ENCODE measurements around the gene COL21A1.

Gene COL21A1

GRCh38 chr6:56109149-56109548 lies 138.2 kb downstream of the COL21A1 start:
- no peak overlapping the region for H3K14ac ChIP-seq (ENCODE audit: low read length in 2 of 2)
- H2AK5ac ChIP-seq (ENCODE audit: low read length, severe bottlenecking) = no peak overlapping the region
- H2AFZ ChIP-seq (ENCODE audit: low read depth, low read length) = no peak overlapping the region
- H3K9ac ChIP-seq (ENCODE audit: low read length) = no peak overlapping the region
- H3K4me1 ChIP-seq (ENCODE audit: control insufficient read depth, insufficient read depth, low read depth, low read length) = no peaks in the 10 kb centered on the region
- no peaks in the 10 kb centered on the region for H3K79me1 ChIP-seq (replicated peaks; ENCODE audit: low read length, poor library complexity, severe bottlenecking)
- no peak overlapping the region for H4K91ac ChIP-seq (ENCODE audit: low read length)
- no peak overlapping the region for H2BK15ac ChIP-seq (ENCODE audit: low read depth, poor library complexity, severe bottlenecking)
- H3K9me3 ChIP-seq (ENCODE audit: control insufficient read depth, low read length) = peaks cover 12% of the 10 kb centered on the region
- no peak overlapping the region for H4K8ac ChIP-seq (ENCODE audit: low read length)
- H3K27me3 ChIP-seq (ENCODE audit: control insufficient read depth in 1 of 2, insufficient read depth in 1 of 2, low read length in 2 of 2) = no peaks in the 10 kb centered on the region
- H2BK12ac ChIP-seq (ENCODE audit: low read length in 2 of 2) = no peak overlapping the region
- no peaks in the 10 kb centered on the region for H3K36me3 ChIP-seq (ENCODE audit: control insufficient read depth in 1 of 2, insufficient read depth in 2 of 2, low read depth in 1 of 2, low read length in 2 of 2)
- H3K27ac ChIP-seq (ENCODE audit: low read length, poor library complexity, severe bottlenecking) = no peak overlapping the region
- no peak overlapping the region for H3K4ac ChIP-seq (ENCODE audit: low read depth in 1 of 2, low read length in 2 of 2)
- H3K23ac ChIP-seq (ENCODE audit: low read length in 2 of 2) = no peak overlapping the region
- H2BK5ac ChIP-seq (ENCODE audit: low read depth, low read length, poor library complexity, severe bottlenecking) = no peak overlapping the region
- no peak overlapping the region for H3K4me3 ChIP-seq (ENCODE audit: insufficient read depth in 1 of 2, low read depth in 1 of 2, low read length in 2 of 2)
- H3K4me2 ChIP-seq (ENCODE audit: low read length, poor library complexity, severe bottlenecking) = no peak overlapping the region
- H3K18ac ChIP-seq (ENCODE audit: low read depth in 1 of 2, low read length in 2 of 2) = no peak overlapping the region
- no peak overlapping the region for H2BK120ac ChIP-seq (ENCODE audit: low read depth, low read length)
- DNase-seq = no peak

GRCh38 chr6:56106231-56106630 lies 141.1 kb downstream of the COL21A1 start:
- Histone ChIP-seq H4K91ac (ENCODE audit: low read length) (no peak overlapping the region), H3K4ac (ENCODE audit: low read depth in 1 of 2, low read length in 2 of 2) (no peak overlapping the region), H2BK120ac (ENCODE audit: low read depth, low read length) (no peak overlapping the region), H3K14ac (ENCODE audit: low read length in 2 of 2) (no peak overlapping the region), H3K27me3 (ENCODE audit: control insufficient read depth in 1 of 2, insufficient read depth in 1 of 2, low read length in 2 of 2) (no peaks in the 10 kb centered on the region), H2BK12ac (ENCODE audit: low read length in 2 of 2) (no peak overlapping the region), H3K4me3 (ENCODE audit: insufficient read depth in 1 of 2, low read depth in 1 of 2, low read length in 2 of 2) (no peak overlapping the region), H3K36me3 (ENCODE audit: control insufficient read depth in 1 of 2, insufficient read depth in 2 of 2, low read depth in 1 of 2, low read length in 2 of 2) (no peaks in the 10 kb centered on the region), H3K18ac (ENCODE audit: low read depth in 1 of 2, low read length in 2 of 2) (no peak overlapping the region), H3K9me3 (ENCODE audit: control insufficient read depth, low read length) (peaks cover 6% of the 10 kb centered on the region), H3K4me2 (ENCODE audit: low read length, poor library complexity, severe bottlenecking) (no peak overlapping the region), H2BK15ac (ENCODE audit: low read depth, poor library complexity, severe bottlenecking) (no peak overlapping the region), H3K9ac (ENCODE audit: low read length) (no peak overlapping the region), H2AK5ac (ENCODE audit: low read length, severe bottlenecking) (no peak overlapping the region), H3K27ac (ENCODE audit: low read length, poor library complexity, severe bottlenecking) (no peak overlapping the region), H3K23ac (ENCODE audit: low read length in 2 of 2) (no peak overlapping the region), H3K4me1 (ENCODE audit: control insufficient read depth, insufficient read depth, low read depth, low read length) (no peaks in the 10 kb centered on the region), H3K79me1 (replicated peaks; ENCODE audit: low read length, poor library complexity, severe bottlenecking) (no peaks in the 10 kb centered on the region), H2BK5ac (ENCODE audit: low read depth, low read length, poor library complexity, severe bottlenecking) (no peak overlapping the region), H4K8ac (ENCODE audit: low read length) (no peak overlapping the region), H2AFZ (ENCODE audit: low read depth, low read length) (no peak overlapping the region)
- WGBS = 76% methylated on average over 1 of the region's 1 CpG
- DNase-seq = no peak

- Histone ChIP-seq H3K4me3 (ENCODE audit: insufficient read depth in 1 of 2, low read depth in 1 of 2, low read length in 2 of 2) (no peak overlapping the region), H3K4me1 (ENCODE audit: control insufficient read depth, insufficient read depth, low read depth, low read length) (no peaks in the 10 kb centered on the region), H3K79me1 (replicated peaks; ENCODE audit: low read length, poor library complexity, severe bottlenecking) (no peaks in the 10 kb centered on the region), H3K9ac (ENCODE audit: low read length) (no peak overlapping the region), H3K14ac (ENCODE audit: low read length in 2 of 2) (no peak overlapping the region), H2BK12ac (ENCODE audit: low read length in 2 of 2) (no peak overlapping the region), H2AK5ac (ENCODE audit: low read length, severe bottlenecking) (no peak overlapping the region), H2BK5ac (ENCODE audit: low read depth, low read length, poor library complexity, severe bottlenecking) (no peak overlapping the region), H4K91ac (ENCODE audit: low read length) (no peak overlapping the region), H2AFZ (ENCODE audit: low read depth, low read length) (no peak overlapping the region), H2BK120ac (ENCODE audit: low read depth, low read length) (no peak overlapping the region), H3K27me3 (ENCODE audit: control insufficient read depth in 1 of 2, insufficient read depth in 1 of 2, low read length in 2 of 2) (no peaks in the 10 kb centered on the region), H3K27ac (ENCODE audit: low read length, poor library complexity, severe bottlenecking) (no peak overlapping the region), H3K4me2 (ENCODE audit: low read length, poor library complexity, severe bottlenecking) (no peak overlapping the region), H4K8ac (ENCODE audit: low read length) (no peak overlapping the region), H3K4ac (ENCODE audit: low read depth in 1 of 2, low read length in 2 of 2) (no peak overlapping the region), H2BK15ac (ENCODE audit: low read depth, poor library complexity, severe bottlenecking) (no peak overlapping the region), H3K9me3 (ENCODE audit: control insufficient read depth, low read length) (no peaks in the 10 kb centered on the region), H3K36me3 (ENCODE audit: control insufficient read depth in 1 of 2, insufficient read depth in 2 of 2, low read depth in 1 of 2, low read length in 2 of 2) (no peaks in the 10 kb centered on the region), H3K18ac (ENCODE audit: low read depth in 1 of 2, low read length in 2 of 2) (no peak overlapping the region), H3K23ac (ENCODE audit: low read length in 2 of 2) (no peak overlapping the region)
- WGBS = 100% methylated on average over 1 of the region's 2 CpGs
- DNase-seq = no peak
These were observed 142.8 kb downstream of the COL21A1 start for GRCh38 chr6:56104591-56104990.

- Histone ChIP-seq H3K4me1 (ENCODE audit: control insufficient read depth, insufficient read depth, low read depth, low read length) (no peaks in the 10 kb centered on the region), H3K4ac (ENCODE audit: low read depth in 1 of 2, low read length in 2 of 2) (no peak overlapping the region), H2BK12ac (ENCODE audit: low read length in 2 of 2) (no peak overlapping the region), H4K91ac (ENCODE audit: low read length) (no peak overlapping the region), H2BK15ac (ENCODE audit: low read depth, poor library complexity, severe bottlenecking) (no peak overlapping the region), H2AK5ac (ENCODE audit: low read length, severe bottlenecking) (no peak overlapping the region), H3K18ac (ENCODE audit: low read depth in 1 of 2, low read length in 2 of 2) (no peak overlapping the region), H2AFZ (ENCODE audit: low read depth, low read length) (no peak overlapping the region), H3K27ac (ENCODE audit: low read length, poor library complexity, severe bottlenecking) (no peak overlapping the region), H3K79me1 (replicated peaks; ENCODE audit: low read length, poor library complexity, severe bottlenecking) (no peaks in the 10 kb centered on the region), H3K23ac (ENCODE audit: low read length in 2 of 2) (no peak overlapping the region), H3K9me3 (ENCODE audit: control insufficient read depth, low read length) (no peaks in the 10 kb centered on the region), H3K4me3 (ENCODE audit: insufficient read depth in 1 of 2, low read depth in 1 of 2, low read length in 2 of 2) (no peak overlapping the region), H4K8ac (ENCODE audit: low read length) (no peak overlapping the region), H2BK120ac (ENCODE audit: low read depth, low read length) (no peak overlapping the region), H3K36me3 (ENCODE audit: control insufficient read depth in 1 of 2, insufficient read depth in 2 of 2, low read depth in 1 of 2, low read length in 2 of 2) (no peaks in the 10 kb centered on the region), H3K9ac (ENCODE audit: low read length) (no peak overlapping the region), H3K27me3 (ENCODE audit: control insufficient read depth in 1 of 2, insufficient read depth in 1 of 2, low read length in 2 of 2) (no peaks in the 10 kb centered on the region), H3K4me2 (ENCODE audit: low read length, poor library complexity, severe bottlenecking) (no peak overlapping the region), H2BK5ac (ENCODE audit: low read depth, low read length, poor library complexity, severe bottlenecking) (no peak overlapping the region), H3K14ac (ENCODE audit: low read length in 2 of 2) (no peak overlapping the region)
- DNase-seq = no peak
- no CpG with 5 or more reads among the region's 1 CpG for WGBS
These were observed 145.2 kb downstream of the COL21A1 start for GRCh38 chr6:56102216-56102615.
